NCI-H510A (cell line): ENCODE results near the gene UBTFL1.
"Not testable (repeated sequence)": the region's sequence is repeated elsewhere in the genome, so short reads cannot be mapped to it uniquely, and the experiment has no call there.

Experiments
- DNase-seq: peaks from one replicate; lab custom pipeline; 2025; lab: John Stamatoyannopoulos, UW

The UBTFL1 gene

DNA sequence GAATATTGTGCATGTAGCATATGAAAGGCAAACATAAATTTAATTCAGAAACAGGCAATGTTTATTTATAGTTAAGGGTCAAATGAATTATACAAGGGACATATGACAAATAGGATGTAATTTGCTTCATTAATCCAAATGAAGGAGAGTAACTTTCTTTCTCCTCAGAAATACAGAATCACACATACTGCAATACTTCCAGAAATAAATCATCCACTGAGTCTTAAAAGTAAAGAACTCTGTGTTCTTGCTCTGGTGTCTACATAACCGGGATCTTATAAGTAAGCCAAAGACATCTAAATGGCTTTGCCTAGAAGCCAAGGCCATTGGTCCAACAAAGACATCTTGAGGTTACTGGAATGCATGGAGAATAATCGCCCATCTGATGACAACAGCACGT, at the start of gene UBTFL1:
Gene UBTFL1, plus strand, starts transcription at position 301 of the 400 bp plus-strand sequence. Its CDS starts 0 bp downstream, at position 301.
- DNase-seq: not testable (repeated sequence)

- not testable (repeated sequence) for DNase-seq
Measured at GRCh38 chr11:90051591-90052209, 34.0 kb upstream of the UBTFL1 start.

- peak; percentile 10 for DNase-seq
Measured at GRCh38 chr11:90052311-90052710, 33.4 kb upstream of the UBTFL1 start.

- not testable (repeated sequence) for DNase-seq
Measured at GRCh38 chr11:90053545-90053944, 32.2 kb upstream of the UBTFL1 start.

DNA sequence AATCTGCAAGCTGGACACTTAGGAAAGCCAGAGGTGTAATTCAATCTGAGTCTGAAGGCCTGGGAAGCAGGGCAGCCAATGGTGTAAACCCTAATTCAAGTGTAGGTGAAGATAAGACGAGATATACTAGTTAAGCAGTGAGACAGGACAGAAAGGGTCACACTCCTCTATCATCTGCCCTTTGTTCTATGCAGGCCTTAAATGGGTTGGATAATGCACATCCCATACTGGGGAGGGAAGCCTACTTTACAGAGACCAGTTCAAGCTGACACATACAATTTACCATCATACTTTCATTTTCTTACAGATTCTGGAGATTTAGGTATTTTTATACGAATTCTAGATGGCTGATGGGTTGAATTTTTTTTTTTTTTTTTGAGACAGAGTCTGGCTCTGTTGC, 3.0 kb downstream of the UBTFL1 start:
- DNase-seq: not testable (repeated sequence)

- not testable (repeated sequence) for DNase-seq
Measured at GRCh38 chr11:90095230-90095924, 9.6 kb downstream of the UBTFL1 start.

- DNase-seq: not testable (repeated sequence)
Measured at GRCh38 chr11:90098261-90098660, 12.5 kb downstream of the UBTFL1 start.

- no peak for DNase-seq
Measured at GRCh38 chr11:90100431-90100830, 14.7 kb downstream of the UBTFL1 start.

GRCh38 chr11:90113541-90113940, 27.8 kb downstream of the UBTFL1 start:
- DNase-seq: no peak

GRCh38 chr11:90120191-90120590, 34.4 kb downstream of the UBTFL1 start:
- DNase-seq: no peak

DNA sequence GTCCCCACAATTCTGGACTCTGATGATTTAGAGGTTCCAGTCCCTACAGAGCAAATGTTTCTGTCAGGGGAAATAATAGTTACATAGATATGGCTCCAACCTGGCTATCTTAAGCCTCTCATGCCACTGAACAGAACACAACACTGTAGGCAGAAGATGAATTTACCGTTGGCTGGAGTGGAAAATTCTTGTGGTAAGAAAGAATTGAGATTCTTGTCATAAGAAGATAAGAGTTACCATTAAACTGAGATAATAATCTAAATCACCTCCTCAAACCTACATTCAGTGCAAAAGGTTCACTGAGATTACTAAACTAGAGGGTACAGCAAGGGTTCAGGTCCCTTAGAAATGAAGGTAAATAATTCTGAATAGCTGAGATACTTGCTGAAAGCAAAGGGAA, 38.6 kb downstream of the UBTFL1 start:
- no peak for DNase-seq

DNA sequence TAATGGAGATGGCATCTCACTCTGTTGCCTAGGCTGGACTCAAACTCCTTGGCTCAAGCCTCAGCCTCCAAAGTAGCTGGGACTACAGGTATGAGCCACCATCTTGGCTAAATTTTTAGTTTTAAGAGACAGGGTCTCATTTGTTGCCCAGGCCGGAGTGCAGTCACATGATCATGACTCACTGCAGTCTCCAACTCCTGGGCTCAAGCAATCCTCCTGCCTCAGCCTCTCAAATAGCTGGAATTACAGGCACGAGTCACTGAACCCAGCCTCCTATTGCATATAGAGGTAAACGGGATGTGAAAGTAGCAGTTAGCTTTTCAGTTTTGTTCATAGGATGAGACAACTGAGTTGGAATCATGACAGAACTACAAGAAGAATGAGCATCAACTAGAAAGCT, 39.2 kb downstream of the UBTFL1 start:
- no peak for DNase-seq

GRCh38 chr11:90133560-90134477, 48.1 kb downstream of the UBTFL1 start:
- DNase-seq: no peak

- no peak for DNase-seq
Measured at GRCh38 chr11:90134478-90135003, 48.8 kb downstream of the UBTFL1 start, which contains the start of gene NAALAD2. Gene NAALAD2, plus strand, starts transcription at chr11:90134663. Its CDS starts 96 bp downstream, at chr11:90134759.

DNA sequence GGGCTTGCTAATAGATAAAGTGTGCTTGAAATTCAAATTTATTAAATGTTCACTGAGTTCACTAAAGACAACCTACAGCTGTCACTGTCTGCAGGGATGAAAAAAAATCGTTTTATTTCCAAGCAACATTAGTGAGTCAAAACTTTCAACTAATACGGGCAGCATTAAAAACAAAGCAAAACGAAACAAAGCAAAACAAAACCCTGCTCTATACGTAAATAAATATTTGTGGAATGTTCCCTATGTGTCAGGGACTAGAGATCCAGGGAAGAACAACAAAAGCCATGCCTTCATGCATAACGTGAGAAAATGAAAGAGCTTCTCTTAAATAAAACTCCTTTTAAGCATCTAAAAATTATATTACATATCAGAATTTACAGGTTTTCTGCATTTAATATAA, 49.3 kb downstream of the UBTFL1 start:
- DNase-seq: no peak
